ENCODE results near the gene NCBP2L.

The NCBP2L gene

GRCh38 chrX:107826238-107827029 lies 48.9 kb downstream of the NCBP2L start (continued):
- TF ChIP-seq ZNF692 (tag by site-specific recombination; IDR thresholded peaks at IDR 0.05) (0 out of 2 replicates have a peak, but pooled peaks have one; percentile 40), MZF1 (tag by site-specific recombination; IDR thresholded peaks at IDR 0.05; ENCODE audit: borderline replicate concordance) (peak; percentile 78), ZNF335 (tag by site-specific recombination; conservative IDR thresholded peaks at IDR 0.05) (peak; percentile 49; the same call in 1 of the 2 replicates), ZFHX2 (tag by site-specific recombination; conservative IDR thresholded peaks at IDR 0.05) (peak; percentile 62), ZNF274 (IDR thresholded peaks at IDR 0.05; ENCODE audit: low read length) (no peak), ZNF274 (tag by site-specific recombination; IDR thresholded peaks at IDR 0.05; ENCODE audit: borderline replicate concordance) (no peak), GLIS1 (tag by site-specific recombination; IDR thresholded peaks at IDR 0.05) (peak; percentile 79; the same call in 1 of the 2 replicates), ZBTB8A (tag by site-specific recombination; IDR thresholded peaks at IDR 0.05) (peak; percentile 55; the same call in 1 of the 2 replicates), YY2 (tag by site-specific recombination; IDR thresholded peaks at IDR 0.05) (no peak), ZBTB17 (tag by site-specific recombination; IDR thresholded peaks at IDR 0.05) (peak; percentile 51; the same call in 1 of the 2 replicates), ZBTB1 (tag by site-specific recombination; IDR thresholded peaks at IDR 0.05) (no peak), ZNF561 (tag by site-specific recombination; IDR thresholded peaks at IDR 0.05; ENCODE audit: borderline replicate concordance) (0 out of 2 replicates have a peak, but pooled peaks have one; percentile 34), IKZF3 (tag by site-specific recombination; IDR thresholded peaks at IDR 0.05) (peak; percentile 80)
- TF ChIP-seq, protein P1, sequence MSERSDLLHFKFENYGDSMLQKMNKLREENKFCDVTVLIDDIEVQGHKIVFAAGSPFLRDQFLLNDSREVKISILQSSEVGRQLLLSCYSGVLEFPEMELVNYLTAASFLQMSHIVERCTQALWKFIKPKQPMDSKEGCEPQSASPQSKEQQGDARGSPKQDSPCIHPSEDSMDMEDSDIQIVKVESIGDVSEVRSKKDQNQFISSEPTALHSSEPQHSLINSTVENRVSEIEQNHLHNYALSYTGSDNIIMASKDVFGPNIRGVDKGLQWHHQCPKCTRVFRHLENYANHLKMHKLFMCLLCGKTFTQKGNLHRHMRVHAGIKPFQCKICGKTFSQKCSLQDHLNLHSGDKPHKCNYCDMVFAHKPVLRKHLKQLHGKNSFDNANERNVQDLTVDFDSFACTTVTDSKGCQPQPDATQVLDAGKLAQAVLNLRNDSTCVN (tag by site-specific recombination; optimal IDR thresholded peaks at IDR 0.05), result peak; percentile 70
- TF ChIP-seq, protein P2, sequence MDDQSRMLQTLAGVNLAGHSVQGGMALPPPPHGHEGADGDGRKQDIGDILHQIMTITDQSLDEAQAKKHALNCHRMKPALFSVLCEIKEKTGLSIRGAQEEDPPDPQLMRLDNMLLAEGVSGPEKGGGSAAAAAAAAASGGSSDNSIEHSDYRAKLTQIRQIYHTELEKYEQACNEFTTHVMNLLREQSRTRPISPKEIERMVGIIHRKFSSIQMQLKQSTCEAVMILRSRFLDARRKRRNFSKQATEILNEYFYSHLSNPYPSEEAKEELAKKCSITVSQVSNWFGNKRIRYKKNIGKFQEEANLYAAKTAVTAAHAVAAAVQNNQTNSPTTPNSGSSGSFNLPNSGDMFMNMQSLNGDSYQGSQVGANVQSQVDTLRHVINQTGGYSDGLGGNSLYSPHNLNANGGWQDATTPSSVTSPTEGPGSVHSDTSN (CRISPR knock-in tag; IDR thresholded peaks at IDR 0.05), result peak; percentile 80

DNA sequence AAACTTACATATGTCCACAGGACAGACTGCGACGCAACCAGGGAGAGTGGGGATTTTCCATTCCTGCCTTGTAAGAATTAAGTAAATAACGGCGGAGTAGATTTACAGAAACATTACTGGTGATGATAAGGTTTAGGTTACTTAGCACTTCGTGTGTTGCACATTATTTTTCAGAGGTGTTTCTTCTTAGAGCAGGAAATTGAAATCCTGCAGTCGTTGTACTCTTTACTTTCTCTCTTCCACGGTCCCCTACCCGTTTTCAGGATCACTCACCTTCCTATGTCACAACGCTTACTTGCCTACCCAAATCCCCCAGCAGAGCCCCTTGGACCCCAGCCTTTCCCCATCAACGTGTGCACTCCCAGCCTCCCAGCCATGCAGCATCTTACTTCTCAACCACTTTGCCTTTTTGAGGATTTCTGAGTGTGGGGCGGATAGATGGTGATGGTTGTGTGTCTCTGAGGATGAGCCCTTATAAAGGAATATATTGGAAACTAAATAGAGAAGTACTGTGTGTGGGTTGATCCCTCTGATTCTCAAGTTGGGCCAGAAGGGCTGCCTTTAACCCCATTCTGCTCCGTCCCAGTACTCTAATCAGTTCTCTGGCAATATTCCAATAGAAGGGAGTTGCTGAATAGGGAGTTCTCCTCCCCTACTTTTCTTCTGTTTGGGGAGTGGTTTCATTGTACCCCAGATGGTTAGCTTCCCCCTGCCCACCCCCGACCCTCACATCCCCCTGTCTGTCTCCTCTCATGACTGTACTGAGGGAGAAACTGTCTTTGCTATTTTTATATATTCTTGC lies 49.7 kb downstream of the NCBP2L start:
- peak overlapping the region; percentile 54 for H3K4me3 ChIP-seq (ENCODE audit: low read depth, low read length)
- ChIA-PET POLR2A (interaction anchor here (0.6 to 0.7 kb wide), 3 partner anchors 57 to 1217 kb away, joined by 3 to 6 read pairs (median 6); no protein-coding TSS in a partner anchor), CTCF (interaction anchor here (1.1 kb wide), 1 partner anchor 22 kb away, joined by 3 read pairs; no protein-coding TSS in a partner anchor)
- peak overlapping the region; percentile 90 for H3K27ac ChIP-seq (ENCODE audit: extremely low read depth, low read depth, low read length)
- H3K9me3 ChIP-seq (ENCODE audit: control insufficient read depth, insufficient read depth, low read depth, low read length), result no peaks in the 10 kb centered on the region
- H3K4me1 ChIP-seq (ENCODE audit: control insufficient read depth, insufficient read depth, low read length), result no peaks in the 10 kb centered on the region
- no peaks in the 10 kb centered on the region for H3K36me3 ChIP-seq (ENCODE audit: control insufficient read depth in 2 of 2, insufficient read depth in 1 of 2, low read length in 2 of 2)
- TF ChIP-seq, protein P3, sequence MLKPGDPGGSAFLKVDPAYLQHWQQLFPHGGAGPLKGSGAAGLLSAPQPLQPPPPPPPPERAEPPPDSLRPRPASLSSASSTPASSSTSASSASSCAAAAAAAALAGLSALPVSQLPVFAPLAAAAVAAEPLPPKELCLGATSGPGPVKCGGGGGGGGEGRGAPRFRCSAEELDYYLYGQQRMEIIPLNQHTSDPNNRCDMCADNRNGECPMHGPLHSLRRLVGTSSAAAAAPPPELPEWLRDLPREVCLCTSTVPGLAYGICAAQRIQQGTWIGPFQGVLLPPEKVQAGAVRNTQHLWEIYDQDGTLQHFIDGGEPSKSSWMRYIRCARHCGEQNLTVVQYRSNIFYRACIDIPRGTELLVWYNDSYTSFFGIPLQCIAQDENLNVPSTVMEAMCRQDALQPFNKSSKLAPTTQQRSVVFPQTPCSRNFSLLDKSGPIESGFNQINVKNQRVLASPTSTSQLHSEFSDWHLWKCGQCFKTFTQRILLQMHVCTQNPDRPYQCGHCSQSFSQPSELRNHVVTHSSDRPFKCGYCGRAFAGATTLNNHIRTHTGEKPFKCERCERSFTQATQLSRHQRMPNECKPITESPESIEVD (tag by site-specific recombination; IDR thresholded peaks at IDR 0.05), result peak; percentile 54
- TF ChIP-seq ZNF510 (tag by site-specific recombination; IDR thresholded peaks at IDR 0.05; ENCODE audit: insufficient replicate concordance) (no peak), ZNF335 (tag by site-specific recombination; conservative IDR thresholded peaks at IDR 0.05) (peak; percentile 9; the same call in 1 of the 2 replicates), ZNF366 (tag by site-specific recombination; conservative IDR thresholded peaks at IDR 0.05) (no peak), ZNF600 (tag by site-specific recombination; IDR thresholded peaks at IDR 0.05) (no peak), ZNF140 (tag by site-specific recombination; IDR thresholded peaks at IDR 0.05) (peak; percentile 43; the same call in 1 of the 2 replicates), ZNF501 (tag by site-specific recombination; IDR thresholded peaks at IDR 0.05) (no peak; the same call in 1 of the 2 replicates)
- TF ChIP-seq, protein P4, sequence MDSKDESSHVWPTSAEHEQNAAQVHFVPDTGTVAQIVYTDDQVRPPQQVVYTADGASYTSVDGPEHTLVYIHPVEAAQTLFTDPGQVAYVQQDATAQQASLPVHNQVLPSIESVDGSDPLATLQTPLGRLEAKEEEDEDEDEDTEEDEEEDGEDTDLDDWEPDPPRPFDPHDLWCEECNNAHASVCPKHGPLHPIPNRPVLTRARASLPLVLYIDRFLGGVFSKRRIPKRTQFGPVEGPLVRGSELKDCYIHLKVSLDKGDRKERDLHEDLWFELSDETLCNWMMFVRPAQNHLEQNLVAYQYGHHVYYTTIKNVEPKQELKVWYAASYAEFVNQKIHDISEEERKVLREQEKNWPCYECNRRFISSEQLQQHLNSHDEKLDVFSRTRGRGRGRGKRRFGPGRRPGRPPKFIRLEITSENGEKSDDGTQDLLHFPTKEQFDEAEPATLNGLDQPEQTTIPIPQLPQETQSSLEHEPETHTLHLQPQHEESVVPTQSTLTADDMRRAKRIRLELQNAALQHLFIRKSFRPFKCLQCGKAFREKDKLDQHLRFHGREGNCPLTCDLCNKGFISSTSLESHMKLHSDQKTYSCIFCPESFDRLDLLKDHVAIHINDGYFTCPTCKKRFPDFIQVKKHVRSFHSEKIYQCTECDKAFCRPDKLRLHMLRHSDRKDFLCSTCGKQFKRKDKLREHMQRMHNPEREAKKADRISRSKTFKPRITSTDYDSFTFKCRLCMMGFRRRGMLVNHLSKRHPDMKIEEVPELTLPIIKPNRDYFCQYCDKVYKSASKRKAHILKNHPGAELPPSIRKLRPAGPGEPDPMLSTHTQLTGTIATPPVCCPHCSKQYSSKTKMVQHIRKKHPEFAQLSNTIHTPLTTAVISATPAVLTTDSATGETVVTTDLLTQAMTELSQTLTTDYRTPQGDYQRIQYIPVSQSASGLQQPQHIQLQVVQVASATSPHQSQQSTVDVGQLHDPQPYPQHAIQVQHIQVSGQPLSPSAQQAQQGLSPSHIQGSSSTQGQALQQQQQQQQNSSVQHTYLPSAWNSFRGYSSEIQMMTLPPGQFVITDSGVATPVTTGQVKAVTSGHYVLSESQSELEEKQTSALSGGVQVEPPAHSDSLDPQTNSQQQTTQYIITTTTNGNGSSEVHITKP (tag by site-specific recombination; IDR thresholded peaks at IDR 0.05), result peak; percentile 96
